Nephron progenitor cell (in vitro differentiated cells): ENCODE data around the gene SLC22A15.
"Not testable (repeated sequence)": the region's sequence is repeated elsewhere in the genome, so short reads cannot be mapped to it uniquely, and the experiment has no call there.

Experiments used
- DNase-seq: peaks from one replicate; pipeline ENCODE4 v3.0.0; 2021
- H3K27ac Mint-ChIP-seq: 2 replicates; pipeline ENCODE4 v1.8.0; 2021; ENCODE audit warnings: mild to moderate bottlenecking, moderate library complexity, mixed read lengths
- H3K27me3 Mint-ChIP-seq: 2 replicates; pipeline ENCODE4 v1.8.0; 2021; ENCODE audit warnings: mild to moderate bottlenecking, low read depth, mixed read lengths; ENCODE audit not compliant: poor library complexity
- H3K36me3 Mint-ChIP-seq: 2 replicates; pipeline ENCODE4 v1.8.0; 2021; ENCODE audit warnings: low read depth, mixed read lengths
- H3K4me1 Mint-ChIP-seq: 2 replicates; pipeline ENCODE4 v1.8.0; 2021; ENCODE audit warnings: mixed read lengths
- H3K4me3 Mint-ChIP-seq: 2 replicates; pipeline ENCODE4 v1.8.0; 2021; ENCODE audit warnings: mild to moderate bottlenecking, moderate library complexity, mixed read lengths
- H3K9me3 Mint-ChIP-seq: 2 replicates; pipeline ENCODE4 v1.8.0; 2021; ENCODE audit warnings: mild to moderate bottlenecking, moderate library complexity, mixed read lengths
- TF ChIP-seq, protein P1 (sequence below): fragments of 200-600 bp; sonication (generic); IDR thresholded peaks from 2 replicates; pipeline ENCODE4 v1.5.0; 2021; ENCODE audit warnings: antibody characterized with exemption

The SLC22A15 gene

GRCh38 chr1:115958866-115959265 is 17.4 kb upstream of the SLC22A15 start:
- no peak overlapping the region for H3K4me3 Mint-ChIP-seq
- H3K27me3 Mint-ChIP-seq, result peaks cover 6% of the 10 kb centered on the region
- no peak for DNase-seq
- H3K9me3 Mint-ChIP-seq, result peaks cover 8% of the 10 kb centered on the region
- TF ChIP-seq, protein P1, sequence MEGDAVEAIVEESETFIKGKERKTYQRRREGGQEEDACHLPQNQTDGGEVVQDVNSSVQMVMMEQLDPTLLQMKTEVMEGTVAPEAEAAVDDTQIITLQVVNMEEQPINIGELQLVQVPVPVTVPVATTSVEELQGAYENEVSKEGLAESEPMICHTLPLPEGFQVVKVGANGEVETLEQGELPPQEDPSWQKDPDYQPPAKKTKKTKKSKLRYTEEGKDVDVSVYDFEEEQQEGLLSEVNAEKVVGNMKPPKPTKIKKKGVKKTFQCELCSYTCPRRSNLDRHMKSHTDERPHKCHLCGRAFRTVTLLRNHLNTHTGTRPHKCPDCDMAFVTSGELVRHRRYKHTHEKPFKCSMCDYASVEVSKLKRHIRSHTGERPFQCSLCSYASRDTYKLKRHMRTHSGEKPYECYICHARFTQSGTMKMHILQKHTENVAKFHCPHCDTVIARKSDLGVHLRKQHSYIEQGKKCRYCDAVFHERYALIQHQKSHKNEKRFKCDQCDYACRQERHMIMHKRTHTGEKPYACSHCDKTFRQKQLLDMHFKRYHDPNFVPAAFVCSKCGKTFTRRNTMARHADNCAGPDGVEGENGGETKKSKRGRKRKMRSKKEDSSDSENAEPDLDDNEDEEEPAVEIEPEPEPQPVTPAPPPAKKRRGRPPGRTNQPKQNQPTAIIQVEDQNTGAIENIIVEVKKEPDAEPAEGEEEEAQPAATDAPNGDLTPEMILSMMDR, result no peak
- H3K27ac Mint-ChIP-seq, result no peak overlapping the region
- no peaks in the 10 kb centered on the region for H3K36me3 Mint-ChIP-seq
- no peaks in the 10 kb centered on the region for H3K4me1 Mint-ChIP-seq

- Mint-ChIP-seq H3K27ac (no peak overlapping the region), H3K4me3 (no peak overlapping the region), H3K9me3 (peaks cover 24% of the 10 kb centered on the region), H3K4me1 (peaks cover 17% of the 10 kb centered on the region), H3K27me3 (peaks cover 3% of the 10 kb centered on the region), H3K36me3 (peaks cover 13% of the 10 kb centered on the region)
- TF ChIP-seq, protein P1, result no peak
- DNase-seq, result peak; percentile 54
These were observed 6.8 kb upstream of the SLC22A15 start for GRCh38 chr1:115969509-115969908.

- H3K27ac Mint-ChIP-seq, H3K9me3 Mint-ChIP-seq, H3K4me3 Mint-ChIP-seq: not testable (repeated sequence)
These were observed 4.5 kb upstream of the SLC22A15 start for GRCh38 chr1:115971778-115972177.

GRCh38 chr1:115973154-115973553 is 3.2 kb upstream of the SLC22A15 start:
- Mint-ChIP-seq H3K27me3 (peaks cover 29% of the 10 kb centered on the region), H3K27ac (no peak overlapping the region), H3K9me3 (peaks cover 4% of the 10 kb centered on the region), H3K4me3 (no peak overlapping the region), H3K4me1 (peaks cover 31% of the 10 kb centered on the region), H3K36me3 (no peaks in the 10 kb centered on the region)
- no peak for DNase-seq
- TF ChIP-seq, protein P1, result no peak

More at GRCh38 chr1:115971778-115972177, 4.5 kb upstream of the SLC22A15 start:
- DNase-seq, H3K36me3 Mint-ChIP-seq: not testable (repeated sequence)
- H3K27me3 Mint-ChIP-seq, result peaks cover 20% of the 10 kb centered on the region
- H3K4me1 Mint-ChIP-seq, result peaks cover 21% of the 10 kb centered on the region

GRCh38 chr1:115975569-115976061 is 698 bp upstream of the SLC22A15 start:
- Mint-ChIP-seq H3K4me3 (peak overlapping the region; percentile 91), H3K9me3 (no peaks in the 10 kb centered on the region), H3K4me1 (peaks cover 13% of the 10 kb centered on the region), H3K27ac (no peak overlapping the region), H3K27me3 (peaks cover 29% of the 10 kb centered on the region), H3K36me3 (no peaks in the 10 kb centered on the region)
- DNase-seq, result no peak
- TF ChIP-seq, protein P1, result no peak

GRCh38 chr1:115976921-115977498 is 697 bp downstream of the SLC22A15 start:
- Mint-ChIP-seq H3K4me1 (peaks cover 13% of the 10 kb centered on the region), H3K4me3 (peak overlapping the region; percentile 80), H3K27ac (no peak overlapping the region), H3K9me3 (no peaks in the 10 kb centered on the region), H3K27me3 (peaks cover 29% of the 10 kb centered on the region), H3K36me3 (no peaks in the 10 kb centered on the region)
- TF ChIP-seq, protein P1, result no peak
- DNase-seq, result no peak
